Measurements from ENCODE around the gene GIPC2. TPM values are rescaled to one million over a fixed set of nuclear protein-coding genes. Genes with fewer than 3 reads are reported as not detected.
"Not testable (repeated sequence)": the region's sequence is repeated elsewhere in the genome, so short reads cannot be mapped to it uniquely, and the experiment has no call there.

The GIPC2 gene
- total RNA-seq, 4 donors from 2014 or later, result 4.2 to 5.9 (median 4.5) TPM

DNA sequence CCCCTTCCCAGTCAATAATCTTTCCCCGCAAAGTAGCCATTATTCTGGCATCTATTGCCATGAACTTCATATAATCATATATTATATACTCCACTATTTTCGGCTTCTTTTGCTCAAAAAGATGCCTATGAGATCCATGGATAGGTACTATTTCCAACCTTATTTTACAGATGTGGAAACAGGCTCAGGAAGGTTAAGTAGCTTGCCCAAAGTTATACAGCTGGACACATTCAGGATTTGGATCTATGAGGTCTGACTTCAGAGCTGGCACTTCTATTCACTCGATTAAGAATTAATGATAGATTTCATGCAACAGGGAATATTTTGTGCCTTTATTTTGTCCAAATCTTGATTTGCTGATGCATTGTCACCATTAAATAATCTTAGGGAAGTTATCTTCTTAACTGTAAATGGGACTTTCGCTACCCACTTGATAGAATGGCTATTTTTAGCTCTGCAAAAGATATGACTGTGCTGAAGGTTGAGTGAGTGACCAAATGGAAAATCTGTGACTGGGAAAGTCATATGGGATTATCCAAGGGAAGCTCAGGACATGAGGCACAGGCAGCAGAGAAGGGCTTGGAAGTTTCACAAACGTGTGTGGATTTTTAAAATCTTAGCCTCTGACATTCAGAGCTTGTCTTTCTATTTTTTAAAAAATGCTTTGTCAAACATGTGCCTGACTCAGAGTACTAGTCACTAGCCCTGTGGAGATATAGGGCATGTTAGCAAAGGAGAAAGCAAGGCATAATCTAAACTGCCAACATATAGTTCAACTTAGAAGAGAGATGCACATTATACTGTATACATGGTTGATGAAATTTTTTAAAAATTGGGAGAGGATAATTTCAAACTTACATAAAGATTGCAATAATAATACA is 36.5 kb downstream of the GIPC2 start:
- TF ChIP-seq POLR2A (IDR thresholded peaks at IDR 0.05), result no peak
- TF ChIP-seq, protein P1, sequence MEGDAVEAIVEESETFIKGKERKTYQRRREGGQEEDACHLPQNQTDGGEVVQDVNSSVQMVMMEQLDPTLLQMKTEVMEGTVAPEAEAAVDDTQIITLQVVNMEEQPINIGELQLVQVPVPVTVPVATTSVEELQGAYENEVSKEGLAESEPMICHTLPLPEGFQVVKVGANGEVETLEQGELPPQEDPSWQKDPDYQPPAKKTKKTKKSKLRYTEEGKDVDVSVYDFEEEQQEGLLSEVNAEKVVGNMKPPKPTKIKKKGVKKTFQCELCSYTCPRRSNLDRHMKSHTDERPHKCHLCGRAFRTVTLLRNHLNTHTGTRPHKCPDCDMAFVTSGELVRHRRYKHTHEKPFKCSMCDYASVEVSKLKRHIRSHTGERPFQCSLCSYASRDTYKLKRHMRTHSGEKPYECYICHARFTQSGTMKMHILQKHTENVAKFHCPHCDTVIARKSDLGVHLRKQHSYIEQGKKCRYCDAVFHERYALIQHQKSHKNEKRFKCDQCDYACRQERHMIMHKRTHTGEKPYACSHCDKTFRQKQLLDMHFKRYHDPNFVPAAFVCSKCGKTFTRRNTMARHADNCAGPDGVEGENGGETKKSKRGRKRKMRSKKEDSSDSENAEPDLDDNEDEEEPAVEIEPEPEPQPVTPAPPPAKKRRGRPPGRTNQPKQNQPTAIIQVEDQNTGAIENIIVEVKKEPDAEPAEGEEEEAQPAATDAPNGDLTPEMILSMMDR (IDR thresholded peaks at IDR 0.05), result no peak
- TF ChIP-seq EP300 (IDR thresholded peaks at IDR 0.05), result no peak
- Histone ChIP-seq H3K4me3 (no peak overlapping the region), H3K36me3 (no peaks in the 10 kb centered on the region), H3K9me3 (no peaks in the 10 kb centered on the region), H3K27me3 (no peaks in the 10 kb centered on the region), H3K4me1 (peaks cover 2% of the 10 kb centered on the region), H3K27ac (no peak overlapping the region)
- no peak for DNase-seq (ENCODE audit: low spot score in 2 of 2)
- WGBS, result 80% methylated on average over 5 of the region's 5 CpGs

DNA sequence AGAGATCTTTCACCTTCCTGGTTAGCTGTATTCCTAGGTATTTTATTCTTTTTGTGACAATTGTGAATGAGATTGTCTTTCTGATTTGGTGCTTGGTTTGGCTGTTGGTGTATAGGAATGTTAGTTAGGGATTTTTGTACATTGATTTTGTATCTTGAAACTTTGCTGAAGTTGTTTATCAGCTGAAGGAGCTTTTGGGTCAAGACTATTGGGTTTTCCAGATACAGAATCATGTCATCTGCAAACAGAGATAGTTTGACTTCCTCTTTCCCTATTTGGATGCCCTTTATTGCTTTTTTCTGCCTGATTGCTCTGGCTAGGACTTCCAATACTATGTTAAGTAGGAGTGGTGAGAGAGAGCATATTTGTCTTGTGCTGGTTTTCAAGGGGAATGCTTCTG is 38.9 kb downstream of the GIPC2 start:
- not testable (repeated sequence) for H3K4me3 ChIP-seq, H3K27ac ChIP-seq

DNA sequence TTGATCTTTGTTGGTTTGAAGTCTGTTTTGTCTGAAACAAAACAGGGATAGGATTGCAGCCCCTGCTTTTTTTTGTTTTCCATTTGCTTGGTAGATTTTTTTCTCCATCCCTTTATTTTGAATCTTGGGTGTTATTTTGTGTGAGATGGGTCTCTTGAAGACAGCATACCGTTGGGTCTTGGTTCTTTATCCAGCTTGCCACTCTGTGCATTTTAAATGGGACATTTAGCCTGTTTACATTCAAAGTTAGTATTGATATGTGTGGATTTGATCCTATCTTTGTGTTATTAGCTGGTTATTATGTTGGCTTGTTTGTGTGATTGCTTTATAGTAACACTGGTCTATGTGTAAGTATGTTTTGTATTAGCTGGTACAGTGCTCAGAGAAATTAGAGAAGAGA is 40.9 kb downstream of the GIPC2 start:
- DNase-seq (ENCODE audit: low spot score in 2 of 2), result no peak
- TF ChIP-seq POLR2AphosphoS5 (IDR thresholded peaks at IDR 0.05) (no peak), EP300 (IDR thresholded peaks at IDR 0.05) (no peak)
- TF ChIP-seq, protein P1 (IDR thresholded peaks at IDR 0.05), result no peak
- Histone ChIP-seq H3K9me3 (no peaks in the 10 kb centered on the region), H3K4me1 (no peaks in the 10 kb centered on the region), H3K27ac (no peak overlapping the region), H3K36me3 (no peaks in the 10 kb centered on the region), H3K4me3 (no peak overlapping the region), H3K27me3 (no peaks in the 10 kb centered on the region)
- 78% methylated on average over 1 of the region's 1 CpG for WGBS

More for the DNA sequence above, 38.9 kb downstream of the GIPC2 start:
- not testable (repeated sequence) for DNase-seq (ENCODE audit: low spot score in 2 of 2); H3K4me1 ChIP-seq; H3K27me3 ChIP-seq; H3K36me3 ChIP-seq; H3K9me3 ChIP-seq

DNA sequence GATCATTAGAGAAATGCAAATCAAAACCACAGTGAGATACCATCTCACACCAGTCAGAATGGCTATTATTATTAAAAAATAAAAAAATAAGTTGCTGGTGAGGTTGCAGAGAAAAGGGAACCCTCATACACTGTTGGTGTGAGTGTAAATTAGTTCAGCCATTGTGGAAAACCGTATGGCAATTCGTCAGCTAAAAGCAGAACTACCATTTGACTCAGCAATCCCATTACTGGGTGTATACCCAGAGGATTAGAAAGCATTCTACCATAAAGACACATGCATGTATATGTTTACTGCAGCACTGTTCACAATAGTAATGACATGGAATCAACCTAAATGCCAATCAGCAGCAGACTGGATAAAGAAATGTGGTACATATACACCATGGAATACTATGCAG is 42.2 kb downstream of the GIPC2 start:
- 73% methylated on average over 2 of the region's 2 CpGs for WGBS
- H3K27me3 ChIP-seq, result no peaks in the 10 kb centered on the region
- no peak overlapping the region for H3K27ac ChIP-seq
- DNase-seq (ENCODE audit: low spot score in 2 of 2), result no peak
- H3K9me3 ChIP-seq, result no peaks in the 10 kb centered on the region
- TF ChIP-seq POLR2AphosphoS5 (IDR thresholded peaks at IDR 0.05) (no peak), EP300 (IDR thresholded peaks at IDR 0.05) (no peak)
- no peaks in the 10 kb centered on the region for H3K36me3 ChIP-seq
- H3K4me3 ChIP-seq, result no peak overlapping the region
- H3K4me1 ChIP-seq, result no peaks in the 10 kb centered on the region

DNA sequence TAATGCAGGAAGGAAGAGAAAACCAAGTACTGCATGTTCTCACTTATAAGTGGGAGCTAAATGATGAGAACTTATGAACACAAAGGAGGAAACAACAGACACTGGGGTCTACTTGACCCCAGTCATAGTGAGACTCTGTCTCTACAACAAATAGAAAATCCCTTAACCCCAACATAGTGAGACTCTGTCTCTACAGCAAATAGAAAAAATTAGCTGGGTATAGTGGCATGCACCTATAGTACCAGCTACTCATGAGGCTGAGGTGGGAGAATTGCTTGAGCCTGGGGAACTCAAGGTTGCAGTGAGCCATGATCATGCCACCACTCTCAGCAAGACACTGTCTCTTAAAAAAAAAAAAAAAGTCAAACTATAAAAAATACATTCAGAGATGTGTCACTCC is 42.7 kb downstream of the GIPC2 start:
- no peak for DNase-seq (ENCODE audit: low spot score in 2 of 2)
- H3K4me3 ChIP-seq, result no peak overlapping the region
- no peaks in the 10 kb centered on the region for H3K4me1 ChIP-seq
- no peak overlapping the region for H3K27ac ChIP-seq
- no peaks in the 10 kb centered on the region for H3K36me3 ChIP-seq
- H3K27me3 ChIP-seq, result no peaks in the 10 kb centered on the region
- no peaks in the 10 kb centered on the region for H3K9me3 ChIP-seq
- TF ChIP-seq POLR2A (IDR thresholded peaks at IDR 0.05), result no peak
- TF ChIP-seq EP300 (IDR thresholded peaks at IDR 0.05), result no peak
- TF ChIP-seq, protein P1 (IDR thresholded peaks at IDR 0.05), result no peak
- TF ChIP-seq POLR2AphosphoS5 (IDR thresholded peaks at IDR 0.05), result no peak

DNA sequence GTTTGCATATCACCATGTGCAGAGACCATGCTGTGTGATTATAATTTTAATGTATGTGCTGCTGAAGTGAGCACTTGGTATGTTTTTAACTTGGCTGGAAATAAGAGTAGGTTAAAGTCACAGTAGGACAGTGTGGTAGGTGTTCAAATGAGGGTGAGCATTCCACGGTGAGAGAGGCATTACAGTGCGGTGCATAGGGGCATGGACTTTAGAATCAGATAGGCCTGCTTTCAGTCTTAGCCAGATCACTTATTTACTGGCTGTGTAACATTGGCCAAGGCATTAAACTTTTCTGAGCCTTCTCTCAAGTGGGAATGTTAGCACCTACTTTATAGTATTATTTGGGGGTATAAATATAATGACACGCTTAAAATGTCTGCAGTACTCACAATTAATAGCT is 43.2 kb downstream of the GIPC2 start:
- Histone ChIP-seq H3K4me1 (no peaks in the 10 kb centered on the region), H3K27ac (no peak overlapping the region), H3K36me3 (no peaks in the 10 kb centered on the region), H3K9me3 (no peaks in the 10 kb centered on the region), H3K4me3 (no peak overlapping the region), H3K27me3 (no peaks in the 10 kb centered on the region)
- WGBS, result 95% methylated on average over 3 of the region's 3 CpGs
- no peak for DNase-seq (ENCODE audit: low spot score in 2 of 2)
- TF ChIP-seq POLR2A (IDR thresholded peaks at IDR 0.05) (no peak), EP300 (IDR thresholded peaks at IDR 0.05) (no peak), POLR2AphosphoS5 (IDR thresholded peaks at IDR 0.05) (no peak)
- TF ChIP-seq, protein P1 (IDR thresholded peaks at IDR 0.05), result no peak

All from suprapubic skin (tissue), 4 donors.